Adrenal gland (tissue), 12 donors: ENCODE measurements around the gene MGAT5. TPM values are rescaled to one million over a fixed set of nuclear protein-coding genes. Genes with fewer than 3 reads are reported as not detected.

Experiments
- DNase-seq, 7 donors: peaks; one replicate each; pipeline ENCODE4 v3.0.0-alpha.2; 2019 to 2020
- H3K27ac ChIP-seq, 5 donors: fragments of 200-600 bp; sonication (generic) in 4 of 5; 1 replicate in 3 of 5; 2 replicates in 2 of 5; pipeline versions ENCODE4 v1.5.1 to v1.8.0; 2016 to 2020; ENCODE audit warnings: mild to moderate bottlenecking in 1 of 5
- H3K27me3 ChIP-seq: fragments of 200-600 bp; 2 replicates; pipeline ENCODE4 v1.8.0; 2021
- H3K36me3 ChIP-seq, 2 donors: fragments of 200-600 bp; replicated peaks in 1 of 2; 1 replicate in 1 of 2; 2 replicates in 1 of 2; pipeline versions ENCODE4 v1.5.1 to v1.8.0; 2018 to 2022
- H3K4me1 ChIP-seq, 2 donors: fragments of 200-600 bp; replicated peaks in 1 of 2; 1 replicate in 1 of 2; 2 replicates in 1 of 2; pipeline versions ENCODE4 v1.5.1 to v1.8.0; 2018 to 2021
- H3K4me3 ChIP-seq, 4 donors: fragments of 200-600 bp; sonication (generic) in 3 of 4; one replicate each; pipeline ENCODE4 v1.5.1; 2016 to 2018
- H3K9me3 ChIP-seq, 3 donors: fragments of 200-600 bp; sonication (generic) in 1 of 3; replicated peaks in 1 of 3; 1 replicate in 2 of 3; 2 replicates in 1 of 3; pipeline versions ENCODE4 v1.5.1 to v1.8.0; 2016 to 2021
- CTCF ChIP-seq, 6 experiments: fragments of 450-650 bp in 4 of 6; fragments of 200-600 bp in 2 of 6; sonication (generic) in 1 of 6; IDR thresholded peaks; 1 replicate in 5 of 6; 2 replicates in 1 of 6; pipeline versions ENCODE4 v1.5.1 to v1.8.0; 2016 to 2021; ENCODE audit warnings: antibody characterized with exemption in 6 of 6, mild to moderate bottlenecking in 2 of 6, moderate library complexity in 1 of 6
- POLR2A ChIP-seq, 2 donors: fragments of 450-650 bp; IDR thresholded peaks; one replicate each; pipeline ENCODE4 v1.6.1; 2017; ENCODE audit warnings: antibody characterized with exemption in 2 of 2, mild to moderate bottlenecking in 2 of 2, moderate library complexity in 1 of 2
- WGBS, 4 donors: extraction: QIAGEN DNeasy Blood & Tissue Kit in 2 of 4; methylation state at CpG; one replicate each; pipeline versions ENCODE4 v1.1.5 to v1.1.7; 2013 to 2017; 5-methylcytosine and 5-hydroxymethylcytosine counted together
- intact Hi-C, 2 donors: fragments of 100-400 bp; cut with DNase I; formaldehyde crosslinking; loops; one replicate each; pipeline versions ENCODE4 v1.14.1 to v1.15.0; 2022 to 2023
- polyA plus RNA-seq, 3 donors: library from polyadenylated mRNA; stranded (reverse); fragments of 200-250 nt in 2 of 3; fragments of 350-450 nt in 1 of 3; fragmentation: Illumina TruSeq in 1 of 3; extraction: RNeasy Lipid Tissue Mini Kit (QIAGEN cat#74804) in 1 of 3; gene quantifications; one replicate each; pipeline ENCODE4 v1.2.3, GENCODE V29; 2013 to 2014
- total RNA-seq, 9 donors: library from RNA; depleted of rRNA in 4 of 9; stranded (reverse); fragments of >200 nt in 4 of 9; fragments of 120-200 nt in 1 of 9; fragmentation: NEBNext Ultra II Directional in 1 of 9; extraction: Animal tissue kit (Norgen Biotek cat#: 25700) in 1 of 9; gene quantifications; one replicate each; pipeline versions ENCODE4 v1.1.0 to v1.2.4, GENCODE V29; 2013 to 2023
- donor health status: healthy with polysubstance abuse.
- donor health status: Bipolar disorder and iron deficiency.
- donor health status: DM: yes; HTN: yes; CAD: no.
- donor health status: DM: no; HTN: no; CAD: no.
- donor health status: DM: no; HTN: no; CAD: no.
- donor health status: DM: yes; HTN: yes; CAD: no.

The MGAT5 gene
- total and polyA plus RNA-seq, 12 donors: 2.9 to 74.6 (median 41.1) TPM

GRCh38 chr2:134348760-134349159, 94.9 kb downstream of the MGAT5 start:
- WGBS, 4 donors: 59 to 81% (median 72%) methylated on average over 5 of the region's 5 CpGs
- TF ChIP-seq POLR2A (IDR thresholded peaks at IDR 0.05) (no peak), CTCF (IDR thresholded peaks at IDR 0.05) (no peak)
- H3K4me3 ChIP-seq: no peak overlapping the region
- H3K4me1 ChIP-seq: peaks cover 0 to 4% of the 10 kb centered on the region in 2 donors
- no peak overlapping the region for H3K27ac ChIP-seq
- intact Hi-C loops: no loop called here
- no peaks in the 10 kb centered on the region for H3K27me3 ChIP-seq
- no peaks in the 10 kb centered on the region for H3K36me3 ChIP-seq
- DNase-seq: no peak
- H3K9me3 ChIP-seq: no peaks in the 10 kb centered on the region

- Histone ChIP-seq H3K4me3 (no peak overlapping the region), H3K27ac (no peak overlapping the region), H3K36me3 (no peaks in the 10 kb centered on the region), H3K27me3 (no peaks in the 10 kb centered on the region), H3K4me1 (peaks cover 0 to 4% of the 10 kb centered on the region in 2 donors), H3K9me3 (no peaks in the 10 kb centered on the region)
- intact Hi-C loops: no loop called here
- 60 to 64% (median 61%) methylated on average over 3 of the region's 3 CpGs for WGBS, 4 donors
- DNase-seq: no peak
- TF ChIP-seq CTCF (IDR thresholded peaks at IDR 0.05): no peak
- TF ChIP-seq POLR2A (IDR thresholded peaks at IDR 0.05): no peak
Observed at GRCh38 chr2:134351016-134351415, 97.1 kb downstream of the MGAT5 start.

GRCh38 chr2:134351899-134352298, 98.0 kb downstream of the MGAT5 start:
- WGBS, 4 donors: 96 to 100% (median 100%) methylated on average over 2 of the region's 2 CpGs
- no peaks in the 10 kb centered on the region for H3K36me3 ChIP-seq

GRCh38 chr2:134352844-134353243, 99.0 kb downstream of the MGAT5 start:
- intact Hi-C loops: no loop called here
- Histone ChIP-seq H3K9me3 (no peaks in the 10 kb centered on the region), H3K4me1 (peaks cover 0 to 3% of the 10 kb centered on the region in 2 donors), H3K4me3 (no peak overlapping the region), H3K27me3 (no peaks in the 10 kb centered on the region), H3K27ac (no peak overlapping the region), H3K36me3 (no peaks in the 10 kb centered on the region)
- TF ChIP-seq POLR2A (IDR thresholded peaks at IDR 0.05) (no peak), CTCF (IDR thresholded peaks at IDR 0.05) (no peak)
- DNase-seq: no peak
- WGBS, 4 donors: 96 to 99% (median 96%) methylated on average over 3 of the region's 3 CpGs

More at GRCh38 chr2:134351899-134352298, 98.0 kb downstream of the MGAT5 start:
- intact Hi-C loops: no loop called here
- Histone ChIP-seq H3K9me3 (no peaks in the 10 kb centered on the region), H3K27ac (no peak overlapping the region), H3K4me3 (no peak overlapping the region), H3K27me3 (no peaks in the 10 kb centered on the region), H3K4me1 (peaks cover 0 to 4% of the 10 kb centered on the region in 2 donors)
- DNase-seq: no peak
- no peak for TF ChIP-seq POLR2A (IDR thresholded peaks at IDR 0.05)
- TF ChIP-seq CTCF (IDR thresholded peaks at IDR 0.05): no peak
